Stimulated activated CD8-positive, alpha-beta memory T cell treated with anti-CD3 and anti-CD28 coated beads, Interleukin-4, amount 100 ng/mL, for 48 hours (primary cell): ENCODE measurements around the gene PPP1R16B.
"Not testable (repeated sequence)": the region's sequence is repeated elsewhere in the genome, so short reads cannot be mapped to it uniquely, and the experiment has no call there.

Source experiments
- DNase-seq: peaks from one replicate; pipeline ENCODE4 v3.0.0-alpha.2; 2020

PPP1R16B gene

GRCh38 chr20:38855356-38855755 lies 49.9 kb downstream of the PPP1R16B start:
- no peak for DNase-seq

DNA sequence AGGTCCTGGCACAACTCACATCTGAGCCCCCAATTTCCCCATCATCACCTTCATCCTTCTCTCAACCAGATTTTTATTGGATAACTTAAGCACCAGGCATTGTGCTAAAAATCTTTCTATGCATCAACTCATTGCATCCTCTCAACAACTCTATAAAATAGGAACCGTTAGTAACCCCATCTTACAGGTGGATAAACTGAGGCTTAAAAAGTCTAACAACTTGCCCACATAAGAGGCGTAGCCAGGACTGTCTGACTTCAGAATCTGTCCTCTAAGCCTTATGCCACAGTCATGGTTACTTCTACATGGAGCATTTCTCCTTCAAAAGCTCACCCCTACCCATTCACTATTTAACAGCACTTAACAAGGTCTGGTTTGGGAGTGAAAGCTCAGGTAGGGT lies 51.1 kb downstream of the PPP1R16B start:
- no peak for DNase-seq

GRCh38 chr20:38857703-38858102 lies 52.2 kb downstream of the PPP1R16B start:
- DNase-seq = no peak

DNA sequence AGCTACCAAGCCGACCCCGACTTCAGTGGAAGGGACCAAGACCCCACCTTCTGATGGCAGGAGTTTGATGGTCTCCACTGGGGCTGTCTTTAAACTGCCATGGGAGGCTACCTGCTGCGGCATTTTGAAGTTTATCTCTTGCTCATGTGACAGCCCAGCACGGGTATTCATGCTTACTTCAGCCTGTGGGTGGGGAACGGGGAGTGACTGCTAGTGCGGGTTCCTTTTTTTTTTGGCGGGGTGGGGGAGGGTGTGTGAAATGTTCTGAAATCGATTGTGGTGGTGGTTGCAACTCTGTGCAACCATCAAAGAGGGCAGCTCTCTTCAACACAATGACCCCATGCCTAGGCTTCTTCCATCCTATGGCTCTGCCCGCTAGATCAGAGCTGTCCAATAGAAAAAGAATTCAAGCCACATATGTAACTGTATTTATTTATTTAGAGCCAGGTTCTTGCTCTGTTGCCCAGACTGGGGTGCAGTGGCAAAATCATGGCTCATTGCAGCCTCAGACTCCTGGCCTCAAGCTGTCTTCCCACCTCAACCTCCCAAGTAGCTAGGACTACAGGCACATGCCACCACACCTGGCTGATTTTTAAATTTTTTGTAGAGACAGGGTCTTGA lies 53.7 kb downstream of the PPP1R16B start:
- peak; percentile 57 for DNase-seq

DNA sequence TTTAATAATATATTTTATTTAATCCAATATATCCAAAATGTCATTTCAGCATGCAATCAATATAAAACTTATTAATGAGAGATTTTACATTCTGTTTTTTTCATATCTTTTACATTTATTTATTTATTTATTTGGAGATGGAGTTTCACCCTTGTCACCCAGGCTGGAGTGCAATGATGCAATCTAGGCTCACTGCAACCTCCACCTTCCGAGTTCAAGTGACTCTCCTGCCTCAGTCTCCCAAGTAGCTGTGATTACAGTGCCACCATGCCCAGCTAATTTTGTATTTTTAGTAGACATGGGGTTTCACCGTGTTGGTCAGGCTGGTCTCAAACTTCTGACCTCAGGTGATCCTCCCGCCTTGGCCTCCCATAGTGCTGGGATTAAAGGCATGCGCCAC lies 54.4 kb downstream of the PPP1R16B start:
- not testable (repeated sequence) for DNase-seq

DNA sequence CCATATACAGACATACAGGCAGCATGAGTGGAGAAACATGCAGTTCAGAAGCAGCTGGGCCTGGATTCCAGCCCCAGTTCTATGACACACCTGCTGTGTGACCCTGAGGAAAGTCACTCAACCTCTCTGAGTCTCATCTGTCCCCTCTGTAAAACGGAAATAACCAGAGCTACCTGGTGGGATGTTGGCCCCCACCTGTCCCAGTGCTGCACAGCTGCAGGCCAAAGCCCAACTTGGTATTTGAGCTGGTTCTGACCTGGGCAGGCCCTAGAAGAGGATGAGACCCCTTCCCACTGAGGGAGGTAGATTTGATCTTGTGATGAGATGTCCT lies 55.5 kb downstream of the PPP1R16B start:
- DNase-seq = no peak

DNA sequence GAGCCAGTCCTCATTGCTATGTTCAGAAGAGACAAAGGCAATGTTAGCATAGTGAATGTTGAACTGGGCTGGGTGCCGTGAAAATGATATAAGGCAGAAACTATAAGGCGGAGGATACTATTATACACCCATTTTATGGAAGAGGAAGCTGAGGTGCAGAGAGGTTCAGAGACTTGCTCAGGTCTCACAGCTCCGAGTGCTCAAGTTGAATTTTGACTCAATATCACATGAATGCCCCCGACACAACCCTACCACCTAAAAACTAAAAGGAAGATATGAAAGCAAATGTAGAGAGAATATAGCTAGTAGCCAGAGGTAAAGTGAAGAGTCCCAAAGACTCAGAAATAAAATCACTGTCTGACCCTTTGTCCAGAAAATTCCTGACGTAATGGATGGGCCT lies 56.7 kb downstream of the PPP1R16B start:
- no peak for DNase-seq

DNA sequence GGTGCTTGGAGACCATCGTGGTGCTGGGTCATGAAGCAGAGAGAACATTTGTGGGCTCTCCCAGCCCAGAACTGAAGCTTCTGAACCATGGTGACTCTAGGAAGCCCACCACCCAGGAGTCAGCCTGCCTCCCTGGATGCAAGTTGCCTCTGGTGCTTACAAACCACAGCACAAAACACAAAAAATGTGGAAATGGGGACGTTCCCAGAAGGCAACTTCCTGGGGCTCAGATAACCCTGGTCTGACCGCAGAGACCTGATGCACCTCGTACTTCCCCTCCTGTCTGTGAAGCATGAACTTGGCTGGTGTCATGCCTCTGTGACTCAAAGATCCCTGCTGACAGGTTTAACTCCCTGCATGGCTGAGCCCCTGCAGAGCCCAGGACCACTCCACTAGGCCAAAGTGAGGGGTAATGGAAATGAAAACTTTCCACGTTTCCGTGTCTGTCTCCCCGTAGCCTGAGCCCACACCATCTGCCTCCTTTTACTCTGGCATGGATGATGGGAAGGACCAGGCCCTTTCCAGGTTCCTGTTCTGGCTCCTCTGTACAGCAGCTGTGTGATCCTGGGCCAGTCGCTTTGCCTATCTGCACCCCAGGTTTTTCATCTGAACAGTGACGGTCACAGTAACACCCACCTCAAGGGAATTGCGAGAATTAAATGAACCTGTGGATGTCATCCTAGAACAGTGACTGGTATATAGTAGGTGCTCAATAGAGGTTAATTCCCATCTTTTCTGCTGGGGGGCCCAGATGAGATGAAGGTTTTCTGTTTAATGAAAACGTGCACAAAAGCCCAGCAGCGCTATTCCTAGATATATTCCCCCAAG lies 57.7 kb downstream of the PPP1R16B start:
- DNase-seq = peak; percentile 67

- no peak for DNase-seq
Measured at GRCh38 chr20:38864662-38865061, 59.2 kb downstream of the PPP1R16B start.

- no peak for DNase-seq
Measured at GRCh38 chr20:38866265-38867061, 61.0 kb downstream of the PPP1R16B start.

DNA sequence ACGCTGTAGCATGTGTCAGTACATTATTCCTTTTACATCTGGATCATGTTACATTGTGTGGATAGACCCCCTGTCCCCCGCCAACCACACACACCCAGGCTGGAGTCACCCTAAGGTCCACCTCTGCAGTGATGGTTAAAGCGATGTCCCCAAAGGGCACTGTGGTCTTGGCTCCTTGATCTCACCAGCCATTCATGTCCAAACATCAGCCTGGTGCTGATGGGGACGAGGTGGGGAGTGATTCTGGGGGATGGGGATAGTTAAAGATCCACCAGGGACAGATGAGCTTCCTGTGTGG lies 61.5 kb downstream of the PPP1R16B start:
- no peak for DNase-seq

GRCh38 chr20:38870733-38871559 lies 65.4 kb downstream of the PPP1R16B start:
- peak; percentile 74 for DNase-seq

DNA sequence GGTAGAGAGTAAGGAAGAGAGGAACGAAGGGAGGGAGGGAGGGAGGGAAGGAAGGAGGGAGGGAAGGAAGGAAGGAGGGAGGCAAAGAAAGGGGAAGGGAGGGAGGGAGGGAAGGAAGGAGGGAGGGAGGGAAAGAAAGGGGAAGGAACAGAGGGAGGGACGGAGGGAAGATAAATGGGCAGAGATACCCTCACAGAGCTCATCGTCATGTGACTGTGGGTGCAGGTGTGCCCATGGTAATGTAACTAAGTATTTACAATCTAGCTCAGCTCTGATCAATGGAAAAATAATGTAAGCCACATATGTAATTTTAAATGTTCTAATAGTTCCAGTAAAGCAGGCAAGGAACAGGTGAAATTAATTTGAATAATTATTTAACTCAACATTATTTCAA lies 66.1 kb downstream of the PPP1R16B start:
- DNase-seq = no peak

DNA sequence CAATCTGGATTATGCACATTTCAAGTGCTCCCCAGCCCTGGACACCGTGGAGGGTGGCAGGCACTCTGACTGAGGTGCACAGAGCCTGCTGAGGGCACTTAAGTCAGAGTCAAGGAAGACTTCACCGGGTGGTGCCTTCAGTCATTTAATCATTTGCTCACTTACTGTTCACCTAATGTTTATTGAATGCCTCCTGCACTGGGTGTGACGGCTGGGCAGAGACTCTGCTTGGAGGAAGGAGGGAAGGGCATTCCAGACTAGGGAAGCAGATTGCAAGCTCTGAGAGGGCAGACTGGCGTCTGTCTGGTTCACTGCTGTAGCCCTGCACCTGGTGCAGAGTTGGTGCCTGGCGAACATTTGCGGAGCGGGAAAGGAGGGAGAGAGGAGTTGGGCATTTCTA lies 66.5 kb downstream of the PPP1R16B start:
- DNase-seq = no peak

- peak; percentile 54 for DNase-seq
Measured at GRCh38 chr20:38872491-38873049, 67.1 kb downstream of the PPP1R16B start.

GRCh38 chr20:38873050-38873581 lies 67.6 kb downstream of the PPP1R16B start:
- DNase-seq = peak; percentile 89

DNA sequence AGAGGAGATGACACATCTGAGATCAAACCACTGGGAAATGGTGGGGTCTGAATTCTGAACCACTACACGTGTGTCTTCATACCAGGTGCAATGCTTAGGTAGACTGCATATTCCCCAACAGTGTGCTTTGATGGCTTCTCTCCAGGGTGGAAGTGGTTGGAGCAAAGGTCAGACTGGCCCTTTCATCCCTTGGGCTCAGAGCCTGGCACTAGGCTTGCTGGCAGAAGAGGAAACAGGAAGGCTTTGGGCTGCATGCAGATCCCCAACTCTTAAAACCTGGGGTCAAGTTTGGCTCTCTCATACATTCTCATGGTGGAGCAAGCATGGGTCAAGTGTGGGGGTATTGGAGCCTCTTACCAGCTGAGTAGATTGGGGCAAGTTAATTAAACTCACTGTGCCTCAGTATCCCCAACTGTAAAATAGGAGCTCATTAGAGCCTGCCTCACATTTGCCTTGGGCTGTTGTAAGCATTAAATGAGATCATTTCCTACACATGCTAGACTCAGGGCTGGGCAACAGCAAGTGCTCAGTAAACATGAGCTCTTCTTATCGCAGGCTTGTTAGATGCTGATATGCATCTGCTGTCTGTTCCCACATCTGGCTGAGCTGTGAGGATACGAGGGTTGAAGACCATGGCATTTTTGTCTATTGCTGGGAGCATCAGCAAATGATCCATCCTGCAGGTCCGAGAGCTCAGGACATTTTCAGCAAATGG lies 69.1 kb downstream of the PPP1R16B start:
- no peak for DNase-seq

DNA sequence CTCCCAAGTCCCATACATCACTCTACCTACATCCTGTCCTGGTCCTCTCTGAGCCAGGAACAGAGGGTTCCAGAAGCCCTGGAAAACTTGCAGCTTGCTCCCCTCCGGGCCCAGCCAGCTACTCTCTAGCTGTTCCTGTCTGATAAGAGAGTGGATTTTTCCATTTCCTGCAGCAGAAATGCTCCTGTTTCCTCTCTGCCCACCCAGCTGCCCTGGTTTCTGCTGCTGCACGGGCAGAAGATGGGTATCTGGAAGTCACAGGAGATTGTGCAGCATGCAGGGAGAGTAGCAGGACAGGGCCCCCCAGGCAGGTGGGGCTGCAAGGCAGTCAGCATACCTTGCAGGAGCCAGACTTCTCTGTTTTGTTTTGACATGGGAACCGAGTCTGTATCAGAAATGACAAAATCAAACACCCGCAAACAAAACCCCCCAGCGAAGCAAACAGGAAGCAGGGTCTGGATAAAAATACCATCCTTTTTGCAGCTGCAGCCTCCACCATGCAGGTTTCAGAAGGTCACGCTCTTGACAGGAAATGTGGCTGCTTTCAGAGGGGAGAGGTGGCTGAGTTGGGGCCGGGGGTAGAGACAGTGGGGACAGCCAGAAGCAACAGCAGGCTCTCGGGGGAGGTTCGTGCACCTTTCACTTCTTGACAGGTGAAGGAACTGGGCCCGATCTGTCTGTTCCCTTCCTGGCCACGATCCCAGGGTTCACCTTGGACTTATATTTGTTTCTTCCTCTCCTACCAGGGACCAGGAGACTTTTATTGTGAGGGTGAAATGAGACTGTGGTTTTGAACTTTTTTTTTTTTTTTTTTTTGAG lies 69.9 kb downstream of the PPP1R16B start:
- DNase-seq = peak; percentile 69

DNA sequence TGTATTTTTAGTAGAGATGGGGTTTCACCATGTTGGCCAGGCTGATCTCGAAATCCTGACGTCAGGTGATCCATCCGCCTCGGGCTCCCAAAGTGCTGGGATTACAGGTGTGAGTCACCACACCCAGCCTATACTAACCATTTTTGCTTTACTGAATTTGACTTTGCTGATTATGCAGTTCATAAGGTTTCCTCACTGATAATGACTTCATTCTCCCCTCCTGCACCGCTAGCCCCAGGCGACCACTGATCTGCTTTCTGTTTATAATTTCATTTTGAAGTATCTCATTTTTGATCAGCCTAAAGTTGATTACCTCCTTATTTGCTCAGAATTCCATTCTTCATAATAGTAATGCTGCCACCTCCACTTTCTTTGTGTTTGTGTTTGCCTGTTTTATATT lies 72.0 kb downstream of the PPP1R16B start:
- no peak for DNase-seq

DNA sequence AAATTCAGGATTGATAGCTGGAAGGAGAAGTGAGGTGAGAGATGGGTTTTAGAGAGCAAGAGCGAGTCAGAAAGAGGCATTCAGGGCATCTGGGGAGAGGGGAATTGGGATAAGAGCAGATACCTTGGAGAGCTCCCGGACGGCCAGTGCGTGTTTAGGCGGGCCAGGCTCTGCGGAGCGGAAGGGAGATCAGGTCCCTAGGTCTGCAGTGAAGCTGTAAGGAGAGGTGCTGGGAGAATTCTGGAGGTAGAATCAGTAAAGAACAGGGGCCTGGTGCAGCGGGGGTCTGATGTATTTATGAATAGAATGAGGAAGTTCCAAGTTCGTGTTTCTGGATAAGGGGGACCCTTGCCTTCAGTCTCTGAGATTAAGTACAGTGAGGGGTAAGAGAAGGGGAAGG lies 73.4 kb downstream of the PPP1R16B start:
- DNase-seq = no peak
